ENCODE measurements around the gene PRICKLE3. TPM values are rescaled to one million over a fixed set of nuclear protein-coding genes. Genes with fewer than 3 reads are reported as not detected.

PRICKLE3 gene, protein sequence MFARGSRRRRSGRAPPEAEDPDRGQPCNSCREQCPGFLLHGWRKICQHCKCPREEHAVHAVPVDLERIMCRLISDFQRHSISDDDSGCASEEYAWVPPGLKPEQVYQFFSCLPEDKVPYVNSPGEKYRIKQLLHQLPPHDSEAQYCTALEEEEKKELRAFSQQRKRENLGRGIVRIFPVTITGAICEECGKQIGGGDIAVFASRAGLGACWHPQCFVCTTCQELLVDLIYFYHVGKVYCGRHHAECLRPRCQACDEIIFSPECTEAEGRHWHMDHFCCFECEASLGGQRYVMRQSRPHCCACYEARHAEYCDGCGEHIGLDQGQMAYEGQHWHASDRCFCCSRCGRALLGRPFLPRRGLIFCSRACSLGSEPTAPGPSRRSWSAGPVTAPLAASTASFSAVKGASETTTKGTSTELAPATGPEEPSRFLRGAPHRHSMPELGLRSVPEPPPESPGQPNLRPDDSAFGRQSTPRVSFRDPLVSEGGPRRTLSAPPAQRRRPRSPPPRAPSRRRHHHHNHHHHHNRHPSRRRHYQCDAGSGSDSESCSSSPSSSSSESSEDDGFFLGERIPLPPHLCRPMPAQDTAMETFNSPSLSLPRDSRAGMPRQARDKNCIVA
- 11.4 and 14.3 TPM in 2 replicates for total RNA-seq

DNA sequence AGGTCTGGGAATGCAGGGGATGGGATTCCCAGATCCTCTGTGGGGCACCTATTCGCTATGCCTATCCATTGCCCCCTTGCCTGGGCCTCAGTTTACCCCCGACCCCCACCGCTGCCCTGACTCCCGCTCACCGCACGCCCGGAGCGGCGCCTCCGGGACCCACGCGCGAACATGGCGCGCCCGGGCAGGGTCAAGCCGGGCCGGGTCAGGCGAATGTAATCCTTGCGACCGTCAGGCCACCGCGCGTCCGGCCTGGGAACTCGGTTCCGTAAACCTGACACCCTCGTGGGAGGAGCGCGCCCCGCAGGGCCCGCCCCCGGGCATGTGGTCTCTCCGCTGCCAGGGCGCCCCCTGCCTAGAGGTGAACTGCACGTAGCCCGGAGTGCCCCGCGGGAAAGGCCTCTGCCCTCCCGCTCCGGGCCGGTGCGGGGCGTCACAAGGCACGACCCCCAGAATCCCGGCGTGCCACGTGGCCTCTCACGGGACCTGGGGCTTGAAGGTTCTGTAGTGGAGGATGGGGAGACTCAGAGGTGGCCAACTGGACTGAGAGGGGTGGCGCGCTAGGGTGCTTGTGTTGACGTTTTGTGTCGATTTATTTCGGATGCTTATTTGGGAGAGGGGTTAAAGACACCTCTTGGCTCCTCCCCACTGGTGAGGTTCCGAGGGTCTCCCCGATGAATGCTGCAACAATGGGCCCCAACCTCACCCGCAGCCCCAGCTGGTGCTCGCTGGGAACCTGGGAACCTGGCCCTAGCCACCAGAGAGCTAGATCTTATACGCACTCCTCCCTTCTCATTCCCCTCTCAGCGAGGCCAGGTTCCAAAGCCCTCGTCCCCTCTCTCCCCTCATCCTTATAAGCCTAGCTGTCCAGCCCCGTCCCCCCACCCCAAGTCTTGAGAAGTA, at the start of gene PRICKLE3:
Gene PRICKLE3, minus strand, starts transcription at position 249 of the 903 bp plus-strand sequence. Its CDS starts 76 bp downstream, at position 173.

DNA sequence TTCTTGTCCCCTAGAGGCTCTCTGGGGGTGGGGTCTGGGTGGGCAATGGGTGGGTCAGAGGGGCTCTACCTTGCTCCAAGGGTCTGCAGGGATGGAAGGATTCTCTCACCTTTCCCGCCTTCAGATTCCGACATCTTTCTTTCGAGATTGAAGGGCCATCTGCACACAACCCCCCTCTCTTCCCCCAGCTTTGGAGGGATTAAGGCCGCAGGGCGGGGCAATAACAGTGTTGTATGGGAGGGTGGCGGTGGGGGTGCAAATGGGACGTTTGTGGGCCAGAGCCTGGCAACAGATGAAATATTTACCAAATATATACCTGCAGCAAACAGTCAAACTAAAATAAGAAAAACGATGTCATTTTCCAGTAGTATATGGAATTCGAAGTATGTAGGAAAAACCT, 47.0 kb upstream of the PRICKLE3 start, which contains the start of gene CACNA1F:
Gene CACNA1F, minus strand, starts transcription at position 165 of the 400 bp plus-strand sequence. Its CDS starts 31 bp downstream, at position 134.

DNA sequence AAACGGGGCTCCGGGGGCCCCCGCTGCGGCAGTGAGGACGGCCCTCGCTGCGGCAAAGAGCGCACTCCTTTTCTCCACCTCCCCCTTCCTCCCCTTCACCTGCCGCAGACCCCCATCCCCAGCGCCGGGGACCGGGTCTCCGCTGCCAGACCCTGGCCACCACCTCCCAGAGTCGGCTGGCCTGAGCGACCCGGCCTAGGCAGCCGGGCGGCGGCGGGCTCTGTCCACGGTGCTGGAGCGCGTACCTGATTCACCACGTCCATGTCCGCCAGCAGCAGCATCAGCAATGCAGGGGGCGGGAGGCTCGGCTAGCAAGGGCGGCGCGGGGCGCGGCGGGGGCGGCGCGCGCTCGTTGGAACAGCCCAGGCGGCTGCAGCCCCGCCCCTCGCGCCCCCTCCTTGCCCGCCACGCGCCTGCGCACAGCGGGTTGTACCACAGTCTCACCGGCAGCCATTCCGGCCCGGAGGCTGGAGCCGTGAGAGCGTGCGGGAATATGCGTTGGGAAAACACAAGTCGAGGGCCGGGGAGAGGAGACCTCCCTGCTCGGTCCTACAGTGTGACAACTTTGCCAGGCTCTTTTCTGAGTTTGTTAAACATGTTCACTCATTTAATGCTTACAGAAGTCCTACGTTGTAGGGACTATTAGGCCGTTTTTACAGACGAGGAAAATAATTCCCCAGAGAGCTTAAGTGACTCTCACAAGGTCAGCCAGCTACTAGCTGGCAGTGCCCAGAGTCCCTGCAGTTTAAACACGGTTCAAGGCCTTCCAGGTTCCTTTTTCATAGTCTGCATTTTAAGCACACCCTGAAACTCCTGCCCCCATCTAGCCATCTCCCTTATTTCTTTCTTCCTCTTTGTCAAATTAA, 14.0 kb upstream of the PRICKLE3 start, which contains the start of gene SYP:
Gene SYP, minus strand, starts transcription at position 288 of the 866 bp plus-strand sequence. Its CDS starts 7 bp downstream, at position 281.

GRCh38 chrX:49171752-49172279, 14.4 kb downstream of the PRICKLE3 start, which contains the start of gene PLP2:
Gene PLP2 (plus strand): TSS chrX:49171898. CDS start chrX:49172001, 103 bp downstream.

GRCh38 chrX:49162620-49163019, 23.6 kb downstream of the PRICKLE3 start, which contains the start of gene MAGIX:
Gene MAGIX (plus strand): TSS chrX:49162758. CDS start chrX:49162890, 132 bp downstream.

Small RNA genes lying within 50 kb of the gene (small RNA-seq; reads per million reads assigned to genes)
- not detected for gene RN7SL262P

Other genes with a start within 250 kb of the PRICKLE3 start
- gene OTUD5, start 228.8 kb downstream of the PRICKLE3 start, total RNA-seq, result 34.5 and 40.6 TPM in 2 replicates
- gene KCND1, start 214.5 kb downstream of the PRICKLE3 start, total RNA-seq, result 0.11 and 0.39 TPM in 2 replicates
- 13.3 and 15.3 TPM in 2 replicates for gene GRIPAP1, start 184.1 kb downstream of the PRICKLE3 start, total RNA-seq
- gene TFE3, start 143.0 kb downstream of the PRICKLE3 start, total RNA-seq, result 55.4 and 62.0 TPM in 2 replicates
- 8.2 and 9.3 TPM in 2 replicates for gene CCDC120, start 127.4 kb downstream of the PRICKLE3 start, total RNA-seq
- gene PRAF2, start 112.4 kb downstream of the PRICKLE3 start, total RNA-seq, result 19.0 and 19.2 TPM in 2 replicates
- 56.1 and 61.8 TPM in 2 replicates for gene WDR45, start 106.5 kb downstream of the PRICKLE3 start, total RNA-seq
- gene GPKOW, start 62.6 kb downstream of the PRICKLE3 start, total RNA-seq, result 13.3 and 13.9 TPM in 2 replicates
- gene MAGIX, start 23.6 kb downstream of the PRICKLE3 start, total RNA-seq, result 16.3 and 21.6 TPM in 2 replicates
- gene PLP2, start 14.5 kb downstream of the PRICKLE3 start, total RNA-seq, result 35.3 and 60.5 TPM in 2 replicates
- under 0.01 TPM in 1 of 2 replicates, not detected in the other for gene SYP, start 13.8 kb upstream of the PRICKLE3 start, total RNA-seq
- not detected in 2 replicates for gene CACNA1F, start 47.0 kb upstream of the PRICKLE3 start, total RNA-seq
- gene CCDC22, start 49.1 kb upstream of the PRICKLE3 start, total RNA-seq, result 10.6 and 19.6 TPM in 2 replicates
- 0.54 TPM in 1 of 2 replicates, not detected in the other for gene FOXP3, start 78.3 kb upstream of the PRICKLE3 start, total RNA-seq
- gene PPP1R3F, start 83.4 kb upstream of the PRICKLE3 start, total RNA-seq, result 6.3 and 12.6 TPM in 2 replicates
- gene GAGE10, start 117.3 kb upstream of the PRICKLE3 start, total RNA-seq, result not detected in 2 replicates
- not detected in 2 replicates for gene GAGE12J, start 135.7 kb upstream of the PRICKLE3 start, total RNA-seq
- not detected in 2 replicates for gene GAGE13, start 145.2 kb upstream of the PRICKLE3 start, total RNA-seq

All from placental epithelial cell (primary cell).